ENCODE measurements around the gene SALL1. TPM values are rescaled to one million over a fixed set of nuclear protein-coding genes. Genes with fewer than 3 reads are reported as not detected.

Gene SALL1
- total RNA-seq, 1 experiment from 2014 or later, result not detected

DNA sequence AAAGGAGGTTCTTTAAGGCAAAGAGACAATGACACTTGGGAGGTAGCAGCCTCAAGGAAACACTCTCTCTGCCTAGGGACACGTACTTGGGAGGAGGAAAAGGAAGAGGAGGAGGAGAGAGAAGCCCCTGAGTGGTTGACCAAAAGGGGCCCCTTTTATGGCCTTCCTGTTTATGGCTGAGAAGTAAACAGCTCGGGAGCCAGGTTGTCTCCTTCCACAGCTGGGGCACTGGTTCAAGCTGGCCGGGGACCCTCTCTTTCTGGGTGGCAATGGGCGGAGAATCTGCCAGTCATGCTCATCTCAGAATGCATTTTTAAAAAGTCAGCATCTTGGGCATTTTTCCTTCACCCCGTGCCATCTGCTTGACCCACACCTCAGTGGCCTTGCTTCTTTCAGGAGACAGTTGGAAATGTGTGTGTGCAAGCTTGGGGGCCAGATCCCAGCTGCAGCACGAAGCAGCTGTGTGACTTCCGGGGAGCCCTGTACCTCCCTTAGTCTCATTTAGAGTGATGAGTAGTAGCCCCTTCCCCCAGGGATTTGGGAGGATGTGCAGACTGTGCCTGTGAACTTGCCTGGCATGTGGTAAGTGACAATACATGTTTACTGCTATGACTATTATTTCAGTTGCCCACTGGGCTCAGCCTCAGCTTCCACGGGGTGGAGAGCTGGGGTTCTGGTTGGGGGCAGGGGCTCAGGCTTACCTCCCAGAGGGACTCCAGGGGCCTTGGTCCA, 33.8 kb upstream of the SALL1 start:
- no peak for DNase-seq
- no peaks in the 10 kb centered on the region for H3K4me1 Mint-ChIP-seq (ENCODE audit: low read depth, unreplicated experiment)
- no peaks in the 10 kb centered on the region for H3K36me3 Mint-ChIP-seq (ENCODE audit: insufficient read depth, unreplicated experiment)
- TF ChIP-seq, protein P1, sequence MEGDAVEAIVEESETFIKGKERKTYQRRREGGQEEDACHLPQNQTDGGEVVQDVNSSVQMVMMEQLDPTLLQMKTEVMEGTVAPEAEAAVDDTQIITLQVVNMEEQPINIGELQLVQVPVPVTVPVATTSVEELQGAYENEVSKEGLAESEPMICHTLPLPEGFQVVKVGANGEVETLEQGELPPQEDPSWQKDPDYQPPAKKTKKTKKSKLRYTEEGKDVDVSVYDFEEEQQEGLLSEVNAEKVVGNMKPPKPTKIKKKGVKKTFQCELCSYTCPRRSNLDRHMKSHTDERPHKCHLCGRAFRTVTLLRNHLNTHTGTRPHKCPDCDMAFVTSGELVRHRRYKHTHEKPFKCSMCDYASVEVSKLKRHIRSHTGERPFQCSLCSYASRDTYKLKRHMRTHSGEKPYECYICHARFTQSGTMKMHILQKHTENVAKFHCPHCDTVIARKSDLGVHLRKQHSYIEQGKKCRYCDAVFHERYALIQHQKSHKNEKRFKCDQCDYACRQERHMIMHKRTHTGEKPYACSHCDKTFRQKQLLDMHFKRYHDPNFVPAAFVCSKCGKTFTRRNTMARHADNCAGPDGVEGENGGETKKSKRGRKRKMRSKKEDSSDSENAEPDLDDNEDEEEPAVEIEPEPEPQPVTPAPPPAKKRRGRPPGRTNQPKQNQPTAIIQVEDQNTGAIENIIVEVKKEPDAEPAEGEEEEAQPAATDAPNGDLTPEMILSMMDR (IDR thresholded peaks at IDR 0.05; ENCODE audit: unreplicated experiment), result no peak
- no TSS peak for BruUV-seq (replicated peaks)
- no peak overlapping the region for H3K4me3 Mint-ChIP-seq (ENCODE audit: low read depth, unreplicated experiment)
- peaks cover 98% of the 10 kb centered on the region for H3K27me3 Mint-ChIP-seq (ENCODE audit: unreplicated experiment)
- intact Hi-C loops (cut with micrococcal nuclease; ENCODE audit: unreplicated experiment), result no loop called here
- no peak overlapping the region for H3K27ac Mint-ChIP-seq (ENCODE audit: unreplicated experiment)
- CTCF ChIA-PET, result interaction anchor here (0.7 kb wide), 1 partner anchor 190 kb away, joined by 5 read pairs; no protein-coding TSS in a partner anchor
- no peaks in the 10 kb centered on the region for H3K9me3 Mint-ChIP-seq (ENCODE audit: low read depth, unreplicated experiment)

DNA sequence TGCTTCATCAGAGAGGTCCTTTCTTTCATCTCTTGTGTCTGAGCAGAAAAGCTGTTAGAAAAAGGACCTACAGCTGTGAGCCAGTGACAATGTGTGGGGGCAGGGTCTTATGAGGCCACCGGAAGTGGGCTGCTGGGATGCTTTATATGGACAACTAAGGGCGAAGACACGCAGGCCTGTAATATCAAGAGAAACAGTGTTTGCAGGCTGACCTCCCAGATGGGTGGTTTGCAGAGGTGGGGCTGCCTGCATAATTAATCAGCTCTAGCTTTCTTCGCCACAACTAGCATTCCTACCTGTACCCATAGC, 30.4 kb upstream of the SALL1 start:
- intact Hi-C loops (cut with micrococcal nuclease; ENCODE audit: unreplicated experiment), result no loop called here
- no peak overlapping the region for H3K4me3 Mint-ChIP-seq (ENCODE audit: low read depth, unreplicated experiment)
- no peaks in the 10 kb centered on the region for H3K9me3 Mint-ChIP-seq (ENCODE audit: low read depth, unreplicated experiment)
- DNase-seq, result no peak
- H3K36me3 Mint-ChIP-seq (ENCODE audit: insufficient read depth, unreplicated experiment), result no peaks in the 10 kb centered on the region
- H3K27ac Mint-ChIP-seq (ENCODE audit: unreplicated experiment), result no peak overlapping the region
- no peaks in the 10 kb centered on the region for H3K4me1 Mint-ChIP-seq (ENCODE audit: low read depth, unreplicated experiment)
- H3K27me3 Mint-ChIP-seq (ENCODE audit: unreplicated experiment), result peaks cover 78% of the 10 kb centered on the region
- TF ChIP-seq, protein P1 (IDR thresholded peaks at IDR 0.05; ENCODE audit: unreplicated experiment), result no peak
- CTCF ChIA-PET, result interaction anchor here (0.6 kb wide), 1 partner anchor 32 kb away, joined by 3 read pairs; no protein-coding TSS in a partner anchor
- no TSS peak for BruUV-seq (replicated peaks)

DNA sequence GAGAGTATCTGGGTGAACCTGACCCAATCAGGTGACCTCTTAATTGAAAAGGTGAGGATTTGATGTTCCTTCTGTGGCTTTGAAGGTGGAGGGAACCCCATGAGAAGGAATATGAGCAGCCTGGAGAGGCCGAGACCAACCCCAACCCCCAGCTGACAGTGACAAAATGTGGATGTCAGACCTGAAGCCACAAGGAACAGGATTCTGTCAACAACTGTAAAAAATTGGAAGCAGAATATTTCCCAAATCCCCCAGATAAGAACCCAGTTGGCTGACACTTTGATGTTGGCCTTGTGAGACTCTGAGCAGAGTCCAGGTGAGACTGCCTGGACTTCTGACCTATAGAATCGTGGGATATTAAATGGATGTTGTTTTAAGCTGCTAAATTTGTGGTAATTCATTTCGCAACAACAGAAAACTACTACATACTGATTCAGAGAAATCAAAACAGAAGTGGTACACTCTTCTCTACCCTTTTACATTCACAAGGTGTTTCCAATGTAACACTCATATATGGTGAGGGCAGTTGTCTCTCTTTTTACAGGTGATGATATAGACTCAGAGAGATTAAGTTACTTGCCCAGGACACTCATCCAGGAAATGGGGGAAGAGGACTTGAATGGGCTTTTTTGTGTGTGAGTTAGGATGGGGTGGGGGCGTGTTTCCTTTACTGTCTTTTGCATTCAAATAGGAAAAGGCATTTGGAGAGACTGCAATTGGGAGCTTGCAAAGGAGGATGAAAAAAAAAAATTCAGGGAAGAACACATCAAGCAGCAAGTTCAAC, 29.8 kb upstream of the SALL1 start:
- Mint-ChIP-seq H3K4me3 (ENCODE audit: low read depth, unreplicated experiment) (no peak overlapping the region), H3K9me3 (ENCODE audit: low read depth, unreplicated experiment) (no peaks in the 10 kb centered on the region), H3K4me1 (ENCODE audit: low read depth, unreplicated experiment) (no peaks in the 10 kb centered on the region), H3K27me3 (ENCODE audit: unreplicated experiment) (peaks cover 78% of the 10 kb centered on the region), H3K36me3 (ENCODE audit: insufficient read depth, unreplicated experiment) (no peaks in the 10 kb centered on the region), H3K27ac (ENCODE audit: unreplicated experiment) (no peak overlapping the region)
- DNase-seq, result no peak
- intact Hi-C loops (cut with micrococcal nuclease; ENCODE audit: unreplicated experiment), result no loop called here
- no TSS peak for BruUV-seq (replicated peaks)
- CTCF ChIA-PET, result interaction anchor here (0.6 kb wide), 2 partner anchors 33 to 243 kb away, joined by 3 read pairs; no protein-coding TSS in a partner anchor
- TF ChIP-seq, protein P1 (IDR thresholded peaks at IDR 0.05; ENCODE audit: unreplicated experiment), result no peak

DNA sequence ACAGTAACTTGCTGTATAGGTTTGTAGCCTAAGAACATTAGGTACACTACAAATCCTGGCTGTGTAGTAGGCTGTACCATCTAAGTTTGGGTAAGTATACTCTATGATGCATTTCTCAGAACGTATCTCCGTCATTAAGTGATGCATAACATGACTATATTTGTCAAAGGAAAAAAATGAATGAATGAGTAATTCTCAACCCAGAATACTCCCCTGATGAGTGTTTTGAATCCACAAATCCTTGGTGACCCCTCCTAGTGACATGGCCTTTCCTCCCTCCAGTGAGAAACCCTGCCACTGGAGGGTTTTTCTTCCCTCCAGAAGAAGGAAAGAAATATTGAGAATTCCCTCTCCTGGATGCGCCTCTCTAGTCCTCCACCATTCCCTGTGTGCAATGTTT, 24.0 kb upstream of the SALL1 start:
- Mint-ChIP-seq H3K36me3 (ENCODE audit: insufficient read depth, unreplicated experiment) (no peaks in the 10 kb centered on the region), H3K9me3 (ENCODE audit: low read depth, unreplicated experiment) (no peaks in the 10 kb centered on the region), H3K27ac (ENCODE audit: unreplicated experiment) (no peak overlapping the region), H3K4me3 (ENCODE audit: low read depth, unreplicated experiment) (no peak overlapping the region), H3K4me1 (ENCODE audit: low read depth, unreplicated experiment) (no peaks in the 10 kb centered on the region), H3K27me3 (ENCODE audit: unreplicated experiment) (peaks cover 60% of the 10 kb centered on the region)
- CTCF ChIA-PET, result no interaction called here
- no TSS peak for BruUV-seq (replicated peaks)
- DNase-seq, result no peak
- intact Hi-C loops (cut with micrococcal nuclease; ENCODE audit: unreplicated experiment), result no loop called here
- TF ChIP-seq, protein P1 (IDR thresholded peaks at IDR 0.05; ENCODE audit: unreplicated experiment), result no peak
